ENCODE data around the gene ETNK2.
A peak's percentile ranks its signal among the peaks of the same experiment; 100 is the strongest.

The ETNK2 gene

GRCh38 chr1:204151552-204152309, at the start of gene ETNK2:
ETNK2 (minus strand) TSS chr1:204152044; CDS start chr1:204151852, 192 bp downstream.
- DNase-seq, result peak; percentile 21

GRCh38 chr1:204201348-204202040, 49.6 kb upstream of the ETNK2 start:
- no peak for DNase-seq

GRCh38 chr1:204199579-204199978, 47.7 kb upstream of the ETNK2 start:
- DNase-seq, result no peak

- DNase-seq, result no peak
Measured at GRCh38 chr1:204198348-204199340, 46.8 kb upstream of the ETNK2 start.

GRCh38 chr1:204197068-204197467, 45.2 kb upstream of the ETNK2 start:
- no peak for DNase-seq

GRCh38 chr1:204196068-204196795, 44.4 kb upstream of the ETNK2 start, which contains the start of gene KISS1:
KISS1 (minus strand) TSS chr1:204196491; CDS start chr1:204192876, 3,615 bp downstream.
- DNase-seq, result no peak

- no peak for DNase-seq
Measured at GRCh38 chr1:204194771-204195170, 42.9 kb upstream of the ETNK2 start.

- no peak for DNase-seq
Measured at GRCh38 chr1:204194080-204194479, 42.2 kb upstream of the ETNK2 start.

GRCh38 chr1:204192589-204193352, 40.9 kb upstream of the ETNK2 start:
- DNase-seq, result no peak

GRCh38 chr1:204192046-204192445, 40.2 kb upstream of the ETNK2 start:
- DNase-seq, result no peak

GRCh38 chr1:204191456-204191855, 39.6 kb upstream of the ETNK2 start:
- DNase-seq, result no peak

- DNase-seq, result no peak
Measured at GRCh38 chr1:204190212-204191211, 38.7 kb upstream of the ETNK2 start.

GRCh38 chr1:204188959-204189639, 37.3 kb upstream of the ETNK2 start:
- DNase-seq, result no peak

GRCh38 chr1:204186597-204186996, 34.8 kb upstream of the ETNK2 start:
- no peak for DNase-seq

- DNase-seq, result no peak
Measured at GRCh38 chr1:204181116-204181515, 29.3 kb upstream of the ETNK2 start.

- no peak for DNase-seq
Measured at GRCh38 chr1:204180133-204180532, 28.3 kb upstream of the ETNK2 start.

GRCh38 chr1:204178487-204179281, 26.8 kb upstream of the ETNK2 start:
- DNase-seq, result no peak

- DNase-seq, result no peak
Measured at GRCh38 chr1:204177133-204177532, 25.3 kb upstream of the ETNK2 start.

- DNase-seq, result no peak
Measured at GRCh38 chr1:204176049-204176448, 24.2 kb upstream of the ETNK2 start.

Measured in NCI-H2029 (cell line).